ENCODE results near the gene ABCC9. TPM values are rescaled to one million over a fixed set of nuclear protein-coding genes. Genes with fewer than 3 reads are reported as not detected.
"Not testable (repeated sequence)": the region's sequence is repeated elsewhere in the genome, so short reads cannot be mapped to it uniquely, and the experiment has no call there.

ABCC9 gene
- total RNA-seq, 2 donors from 2014 or later, result 25.0 to 52.8 TPM

GRCh38 chr12:21906919-21907493 is 34.2 kb downstream of the ABCC9 start:
- no peak overlapping the region for H3K4me3 ChIP-seq
- H3K4me1 ChIP-seq, result no peaks in the 10 kb centered on the region
- TF ChIP-seq CTCF (IDR thresholded peaks at IDR 0.05), result no peak
- no peaks in the 10 kb centered on the region for H3K27me3 ChIP-seq
- H3K36me3 ChIP-seq, result no peaks in the 10 kb centered on the region
- DNase-seq (ENCODE audit: low spot score), result no peak
- no peak overlapping the region for H3K27ac ChIP-seq
- no peaks in the 10 kb centered on the region for H3K9me3 ChIP-seq

GRCh38 chr12:21899532-21899931 is 41.7 kb downstream of the ABCC9 start:
- H3K27me3 ChIP-seq; H3K9me3 ChIP-seq; H3K4me1 ChIP-seq; H3K27ac ChIP-seq; H3K4me3 ChIP-seq; H3K36me3 ChIP-seq; DNase-seq (ENCODE audit: low spot score): not testable (repeated sequence)

- no peaks in the 10 kb centered on the region for H3K27me3 ChIP-seq
- H3K4me1 ChIP-seq, result peaks cover 0 to 15% of the 10 kb centered on the region in 2 donors
- no peaks in the 10 kb centered on the region for H3K9me3 ChIP-seq
- H3K4me3 ChIP-seq, result no peak overlapping the region
- TF ChIP-seq CTCF (IDR thresholded peaks at IDR 0.05), result no peak
- no peak overlapping the region for H3K27ac ChIP-seq
- no peaks in the 10 kb centered on the region for H3K36me3 ChIP-seq
- no peak for DNase-seq (ENCODE audit: low spot score)
These were observed 45.6 kb downstream of the ABCC9 start for GRCh38 chr12:21895651-21896050.

GRCh38 chr12:21894792-21895595 is 46.2 kb downstream of the ABCC9 start:
- Histone ChIP-seq H3K4me1 (peaks cover 0 to 15% of the 10 kb centered on the region in 2 donors), H3K9me3 (no peaks in the 10 kb centered on the region), H3K27me3 (no peaks in the 10 kb centered on the region), H3K36me3 (no peaks in the 10 kb centered on the region), H3K27ac (no peak overlapping the region), H3K4me3 (no peak overlapping the region)
- no peak for DNase-seq (ENCODE audit: low spot score)
- TF ChIP-seq CTCF (IDR thresholded peaks at IDR 0.05), result no peak

GRCh38 chr12:21893924-21894323 is 47.3 kb downstream of the ABCC9 start:
- H3K27ac ChIP-seq, result no peak overlapping the region
- no peaks in the 10 kb centered on the region for H3K36me3 ChIP-seq
- H3K4me3 ChIP-seq, result no peak overlapping the region
- peaks cover 0 to 15% of the 10 kb centered on the region in 2 donors for H3K4me1 ChIP-seq
- no peak for DNase-seq (ENCODE audit: low spot score)
- H3K27me3 ChIP-seq, result no peaks in the 10 kb centered on the region
- H3K9me3 ChIP-seq, result no peaks in the 10 kb centered on the region
- TF ChIP-seq CTCF (IDR thresholded peaks at IDR 0.05), result no peak

GRCh38 chr12:21892341-21892740 is 48.9 kb downstream of the ABCC9 start:
- Histone ChIP-seq H3K36me3 (no peaks in the 10 kb centered on the region), H3K27ac (peak overlapping the region; percentile 24 to 40), H3K9me3 (no peaks in the 10 kb centered on the region), H3K4me1 (peaks cover 0 to 15% of the 10 kb centered on the region in 2 donors), H3K4me3 (no peak overlapping the region), H3K27me3 (no peaks in the 10 kb centered on the region)
- no peak for TF ChIP-seq CTCF (IDR thresholded peaks at IDR 0.05)
- no peak for DNase-seq (ENCODE audit: low spot score)
